Stimulated activated CD4-positive, alpha-beta T cell treated with anti-CD3 and anti-CD28 coated beads, Interleukin-15, amount 100 ng/mL, for 24 hours (primary cell): ENCODE measurements around the gene CMTR1.

Experiments used
- DNase-seq: peaks from one replicate; pipeline ENCODE4 v3.0.0-alpha.2; 2020

The CMTR1 gene

GRCh38 chr6:37480118-37480736, 47.2 kb downstream of the CMTR1 start:
- no peak for DNase-seq

DNA sequence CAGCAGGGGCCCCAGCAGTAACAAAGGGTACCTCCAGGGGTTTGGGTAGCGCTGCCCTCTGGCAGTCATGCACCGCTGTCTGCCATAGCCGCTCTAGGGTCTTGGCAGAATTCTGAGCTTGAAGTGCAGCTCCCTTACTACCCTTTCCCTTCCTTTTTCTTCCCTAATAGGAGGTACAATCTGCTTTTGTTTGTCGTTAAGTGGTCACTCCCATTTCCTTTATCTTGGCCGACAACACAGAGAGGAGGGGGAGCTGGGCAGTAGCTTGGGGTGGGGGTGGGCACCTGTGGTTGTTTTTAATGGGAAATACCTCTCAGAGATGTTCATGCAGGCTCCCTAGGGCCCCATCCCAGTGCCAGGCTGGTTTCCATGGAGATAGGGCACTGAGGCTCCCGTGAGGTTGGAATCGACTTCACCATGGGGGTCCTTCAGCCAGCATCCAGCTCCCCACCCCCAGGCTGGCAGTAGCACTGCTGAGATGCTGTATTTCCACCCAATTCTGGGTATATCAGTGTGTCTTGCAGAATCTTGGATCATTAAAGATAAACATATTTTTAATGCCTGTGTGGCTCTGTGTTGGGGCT, 48.0 kb downstream of the CMTR1 start:
- no peak for DNase-seq

GRCh38 chr6:37481711-37482605, 48.9 kb downstream of the CMTR1 start:
- no peak for DNase-seq

- DNase-seq, result no peak
These were observed 49.7 kb downstream of the CMTR1 start for GRCh38 chr6:37482606-37483251.

DNA sequence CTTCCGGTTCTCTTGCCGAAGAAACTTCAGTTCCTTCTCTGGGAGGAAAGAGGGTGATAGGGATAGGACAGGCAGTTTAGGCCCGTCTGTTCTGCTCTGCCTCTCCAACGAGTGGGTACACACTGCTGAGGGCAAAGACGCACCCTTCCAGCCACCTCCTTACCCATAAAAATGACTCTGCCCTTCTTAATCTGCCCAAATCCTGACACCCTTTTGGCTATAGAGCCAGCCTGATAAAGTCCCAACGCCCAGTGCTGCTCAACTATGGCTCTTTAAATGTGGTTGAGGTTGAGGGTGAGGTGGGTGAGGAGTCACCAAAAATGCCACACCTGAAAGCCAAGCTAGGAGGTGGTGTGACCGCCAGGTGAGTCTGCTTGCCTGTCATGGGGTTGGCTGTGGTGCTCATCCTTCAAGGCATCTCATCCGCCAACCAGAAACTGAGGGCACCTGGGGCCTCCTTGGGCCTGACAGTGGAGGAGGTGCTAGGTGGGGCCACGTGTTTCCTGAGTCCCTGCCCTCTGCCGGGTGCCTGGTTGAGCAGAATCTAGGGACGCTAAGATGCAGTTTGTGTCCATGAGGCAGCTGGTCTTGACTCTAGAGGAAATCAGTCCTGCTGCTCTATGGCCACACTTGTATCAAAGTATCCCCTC, 50.4 kb downstream of the CMTR1 start:
- no peak for DNase-seq

- peak; percentile 80 for DNase-seq
These were observed 51.1 kb downstream of the CMTR1 start for GRCh38 chr6:37483917-37484785.

GRCh38 chr6:37484786-37485170, 51.8 kb downstream of the CMTR1 start:
- no peak for DNase-seq

DNA sequence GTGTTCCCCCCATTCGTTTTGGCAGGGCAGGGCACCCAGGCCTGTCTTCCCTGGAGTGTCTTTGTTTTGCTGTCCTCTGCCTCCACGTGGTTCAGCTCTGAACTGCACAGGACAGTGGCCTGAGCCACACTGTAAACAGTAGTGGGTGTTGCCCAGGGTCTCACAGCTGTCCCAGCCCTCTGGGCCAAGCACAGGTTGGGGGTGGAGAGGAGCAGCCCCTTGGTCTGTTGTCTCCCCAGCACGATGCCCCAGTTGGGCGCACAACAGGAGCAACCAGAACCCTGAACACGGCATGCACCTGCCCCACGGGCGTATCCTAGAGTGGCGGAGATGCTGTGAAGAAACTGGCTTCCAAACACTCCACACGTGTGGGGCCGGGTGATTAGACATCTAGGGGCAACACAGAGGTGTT, 52.3 kb downstream of the CMTR1 start:
- no peak for DNase-seq

DNA sequence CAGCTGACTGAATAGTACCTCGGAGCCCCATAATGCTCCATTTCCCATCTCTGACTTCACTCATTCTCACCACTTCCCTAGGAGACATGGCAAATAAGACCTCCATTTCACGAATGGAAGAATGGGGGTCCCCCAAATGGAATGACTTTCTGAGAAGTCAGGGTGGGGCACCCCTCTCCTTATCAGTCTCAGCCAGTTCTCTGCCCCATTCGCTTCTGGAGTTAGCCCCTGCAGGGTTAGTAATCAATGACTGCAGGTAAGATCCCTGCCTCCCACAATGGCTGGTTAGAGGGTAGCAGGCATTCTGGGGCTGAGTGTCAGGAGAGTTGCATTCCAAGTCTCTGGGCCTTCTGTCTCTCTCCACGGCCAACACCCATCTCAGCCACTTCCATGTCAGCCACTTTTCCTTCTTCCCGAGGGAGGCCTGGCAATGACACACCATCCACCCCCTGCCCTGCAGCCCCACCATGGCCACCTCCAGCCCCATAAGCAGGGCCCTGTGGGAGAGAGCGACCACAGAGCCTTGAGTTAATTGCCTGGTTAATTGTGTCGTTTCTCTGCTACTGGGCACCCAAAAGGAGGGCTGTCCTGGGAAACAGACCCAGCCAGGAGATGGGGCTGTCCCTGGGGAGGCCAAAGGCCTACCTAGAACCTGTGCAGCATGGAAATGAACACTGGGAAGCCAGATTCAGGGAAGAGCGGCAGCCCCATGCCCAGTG, 53.3 kb downstream of the CMTR1 start:
- no peak for DNase-seq

DNA sequence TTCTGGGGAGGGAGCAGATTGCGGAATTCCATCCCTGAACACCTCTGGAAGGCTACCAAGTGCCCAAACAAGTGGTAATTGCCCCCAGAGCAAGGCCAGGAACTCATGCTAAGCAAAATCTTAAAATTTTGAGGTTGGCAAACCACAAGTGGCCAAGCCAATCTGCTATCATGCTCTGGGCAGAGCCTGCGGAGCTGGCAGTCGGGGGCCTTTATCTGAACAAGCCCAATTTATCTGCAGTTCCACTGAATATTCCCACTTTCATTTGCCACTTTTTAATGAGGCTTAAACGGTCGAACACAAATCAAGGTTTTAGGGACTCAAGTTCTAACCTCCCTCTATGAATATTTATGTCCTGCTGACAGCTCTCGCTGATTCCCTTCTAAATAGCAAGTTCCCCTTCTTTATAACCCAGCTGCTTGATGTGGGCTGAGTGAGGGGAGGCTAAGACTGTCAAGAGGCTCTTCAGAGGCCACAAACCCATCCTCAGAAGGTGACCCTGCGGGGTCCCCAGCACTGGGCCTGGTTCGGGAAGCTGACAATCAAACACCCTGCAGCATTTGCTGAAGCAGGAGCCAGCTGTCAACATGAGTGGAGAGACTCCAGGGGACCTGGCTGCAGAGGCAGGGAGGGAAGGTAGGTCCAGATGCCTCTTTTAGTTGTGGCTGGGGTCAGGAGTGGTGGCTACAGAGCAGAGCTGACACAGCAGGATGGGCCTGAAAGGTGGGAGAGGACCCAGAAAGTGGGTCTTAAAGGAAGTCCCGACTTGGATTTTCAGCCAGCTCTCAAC, 54.8 kb downstream of the CMTR1 start:
- DNase-seq, result no peak

DNA sequence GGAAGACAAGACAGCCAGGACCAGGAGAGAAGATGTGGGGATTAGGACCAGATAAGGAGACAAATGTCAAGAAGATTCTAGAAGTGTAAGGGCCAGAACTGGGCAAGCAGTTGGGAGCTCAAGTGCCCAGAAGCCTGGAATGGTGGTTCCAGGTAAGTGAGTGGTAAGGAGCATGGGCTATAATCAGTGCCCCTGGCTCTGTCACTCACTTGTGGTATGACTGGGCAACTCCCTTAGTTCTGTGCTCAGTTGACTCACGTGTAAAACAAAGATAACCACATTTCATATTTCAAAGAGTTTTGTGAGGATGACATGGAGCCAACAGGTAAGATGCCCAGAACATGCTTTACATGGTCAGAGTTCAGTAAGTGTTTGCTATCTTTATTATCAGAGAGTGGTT, 55.5 kb downstream of the CMTR1 start:
- peak; percentile 60 for DNase-seq

DNA sequence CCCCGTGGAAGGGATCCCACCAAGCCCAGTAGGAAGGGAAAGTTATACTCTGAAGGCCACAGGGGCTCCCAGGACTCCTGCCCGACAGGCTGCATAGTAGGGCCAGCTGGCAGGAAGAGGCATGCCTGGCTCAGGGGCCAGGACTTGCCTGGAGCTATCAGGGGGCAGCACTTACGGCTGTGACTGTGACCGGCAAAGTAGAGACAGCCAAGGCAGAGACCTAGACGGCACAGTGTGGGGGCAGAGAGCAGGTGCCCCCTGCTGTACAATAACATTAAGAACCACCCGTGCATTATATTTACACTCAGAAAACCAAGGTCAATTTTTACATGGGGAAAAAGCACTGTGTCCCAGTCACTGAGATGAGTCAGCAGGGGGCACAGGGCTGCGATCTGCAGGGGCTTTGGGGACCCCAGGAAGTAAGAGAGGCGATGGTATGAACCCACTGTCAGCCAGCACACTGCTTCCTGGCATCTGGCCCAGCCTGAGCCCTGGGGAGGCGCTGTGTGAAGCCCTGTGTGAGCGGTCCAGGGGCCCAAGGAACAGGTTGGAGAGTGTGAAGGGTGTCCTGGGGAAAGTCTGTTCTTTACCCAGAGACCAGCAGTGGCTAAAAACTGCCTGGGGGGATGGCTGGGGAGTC, 56.8 kb downstream of the CMTR1 start:
- peak; percentile 41 for DNase-seq

GRCh38 chr6:37490536-37491170, 57.6 kb downstream of the CMTR1 start:
- no peak for DNase-seq

DNA sequence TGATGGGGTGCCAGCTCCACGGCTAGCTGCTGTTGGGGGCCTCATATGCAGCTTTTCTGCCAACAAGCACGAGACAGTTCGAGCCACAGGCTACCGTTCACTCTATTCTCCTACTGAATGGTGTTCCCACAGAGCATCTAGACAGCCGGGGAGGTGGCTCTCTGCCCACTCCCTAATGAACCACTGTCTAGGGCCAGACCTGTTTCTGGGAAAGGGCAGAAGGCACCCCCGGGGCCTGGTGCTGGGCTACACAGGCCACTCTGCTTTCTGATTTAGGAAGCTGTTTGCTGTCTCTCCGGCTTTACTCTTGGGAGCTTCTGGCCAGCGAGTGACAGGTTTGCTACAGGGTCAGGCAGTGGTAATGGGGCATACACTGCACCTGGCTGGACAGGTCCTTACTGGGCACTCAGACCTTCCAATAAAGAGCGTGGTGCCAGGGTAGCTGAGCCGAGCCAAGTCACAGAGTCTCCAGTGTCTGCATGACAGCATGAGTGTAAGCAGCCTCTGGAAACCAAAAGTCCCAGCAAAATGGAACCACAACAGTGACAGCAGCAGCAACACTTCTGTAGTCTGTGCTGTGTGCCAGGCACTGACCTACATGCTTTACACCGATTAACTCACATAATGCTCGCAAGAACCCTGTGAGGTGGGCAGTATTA, 58.3 kb downstream of the CMTR1 start:
- DNase-seq, result no peak

DNA sequence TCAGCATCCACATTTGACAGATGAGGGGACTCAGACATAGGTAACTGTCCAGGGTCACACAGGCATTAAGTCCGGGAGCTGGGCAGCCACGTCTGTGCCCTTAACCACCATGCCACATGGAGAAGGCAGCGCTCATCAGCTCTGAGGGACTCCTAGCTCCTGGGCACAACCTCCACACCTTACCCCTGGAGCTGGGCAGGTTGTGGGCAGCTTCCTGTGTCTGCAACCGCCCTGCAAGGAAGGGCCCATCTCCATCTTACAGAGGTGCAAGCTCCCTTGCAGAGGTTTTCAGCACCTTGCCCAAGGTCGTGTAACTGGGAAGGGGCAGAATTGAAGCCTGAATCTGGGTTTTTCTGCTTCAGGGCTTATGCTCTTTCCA, 58.8 kb downstream of the CMTR1 start:
- no peak for DNase-seq

GRCh38 chr6:37492236-37492972, 59.4 kb downstream of the CMTR1 start:
- DNase-seq, result no peak

GRCh38 chr6:37492991-37493660, 60.1 kb downstream of the CMTR1 start:
- no peak for DNase-seq

- no peak for DNase-seq
These were observed 60.6 kb downstream of the CMTR1 start for GRCh38 chr6:37493661-37493995.
